Sigmoid colon (tissue), 7 donors: ENCODE data around the gene AP2S1. TPM values are rescaled to one million over a fixed set of nuclear protein-coding genes. Genes with fewer than 3 reads are reported as not detected.

Experiments used
- DNase-seq: peaks from one replicate; pipeline ENCODE4 v3.0.0-alpha.2; 2019
- H3K27ac ChIP-seq, 4 donors: fragments of 200-600 bp; sonication (generic); one replicate each; pipeline ENCODE4 v1.5.1; 2016 to 2019; ENCODE audit warnings: mild to moderate bottlenecking in 1 of 4
- H3K27me3 ChIP-seq, 3 donors: fragments of 200-600 bp; sonication (generic); one replicate each; pipeline ENCODE4 v1.5.1; 2019; ENCODE audit warnings: mild to moderate bottlenecking in 1 of 3
- H3K36me3 ChIP-seq, 4 donors: fragments of 200-600 bp; sonication (generic); one replicate each; pipeline ENCODE4 v1.5.1; 2016 to 2019
- H3K4me1 ChIP-seq, 4 donors: fragments of 200-600 bp; sonication (generic); one replicate each; pipeline ENCODE4 v1.5.1; 2017 to 2019
- H3K4me3 ChIP-seq, 4 donors: fragments of 200-600 bp; sonication (generic); one replicate each; pipeline ENCODE4 v1.5.1; 2017 to 2019; ENCODE audit warnings: mild to moderate bottlenecking in 2 of 4, moderate library complexity in 1 of 4
- H3K9me3 ChIP-seq, 4 donors: fragments of 200-600 bp in 3 of 4; sonication (generic) in 3 of 4; one replicate each; pipeline versions ENCODE4 v1.5.1 to v1.6.1; 2013 to 2019
- EP300 ChIP-seq, 4 donors: sonication (generic); formaldehyde crosslinking; IDR thresholded peaks; one replicate each; pipeline ENCODE4 v1.6.1; 2017; ENCODE audit warnings: antibody characterized with exemption in 4 of 4
- POLR2A ChIP-seq, 2 donors: fragments of 450-650 bp; IDR thresholded peaks; one replicate each; pipeline ENCODE4 v1.6.1; 2016; ENCODE audit warnings: antibody characterized with exemption in 2 of 2, mild to moderate bottlenecking in 2 of 2, moderate library complexity in 2 of 2
- POLR2AphosphoS5 ChIP-seq, 4 donors: sonication (generic); formaldehyde crosslinking; IDR thresholded peaks; one replicate each; pipeline ENCODE4 v1.6.1; 2017; ENCODE audit warnings: antibody characterized with exemption in 4 of 4
- WGBS, 2 donors: extraction: QIAGEN DNeasy Blood & Tissue Kit; methylation state at CpG; one replicate each; pipeline ENCODE4 v1.1.7; 2013; 5-methylcytosine and 5-hydroxymethylcytosine counted together
- intact Hi-C: fragments of 100-400 bp; cut with DNase I; formaldehyde crosslinking; loops from one replicate; pipeline ENCODE4 v1.15.1; 2023
- polyA plus RNA-seq, 3 donors: library from polyadenylated mRNA; stranded (reverse); fragments of 200-250 nt; gene quantifications; one replicate each; pipeline ENCODE4 v1.2.3, GENCODE V29; 2013
- total RNA-seq, 4 donors: library from RNA; depleted of rRNA; stranded (reverse); fragments of >200 nt; gene quantifications; one replicate each; pipeline ENCODE4 v1.1.0, GENCODE V29; 2016
- TF ChIP-seq, protein P1 (sequence below), 4 experiments: fragments of 450-650 bp in 3 of 4; fragments of 200-600 bp in 1 of 4; IDR thresholded peaks; one replicate each; pipeline ENCODE4 v1.5.1; 2016 to 2019; ENCODE audit warnings: antibody characterized with exemption in 4 of 4, mild to moderate bottlenecking in 3 of 4, moderate library complexity in 2 of 4
- donor health status: healthy with polysubstance abuse.
- donor health status: Bipolar disorder and iron deficiency.
- donor health status: healthy.

Gene AP2S1
- total and polyA plus RNA-seq, 7 donors = 52.4 to 167 (median 84.3) TPM

DNA sequence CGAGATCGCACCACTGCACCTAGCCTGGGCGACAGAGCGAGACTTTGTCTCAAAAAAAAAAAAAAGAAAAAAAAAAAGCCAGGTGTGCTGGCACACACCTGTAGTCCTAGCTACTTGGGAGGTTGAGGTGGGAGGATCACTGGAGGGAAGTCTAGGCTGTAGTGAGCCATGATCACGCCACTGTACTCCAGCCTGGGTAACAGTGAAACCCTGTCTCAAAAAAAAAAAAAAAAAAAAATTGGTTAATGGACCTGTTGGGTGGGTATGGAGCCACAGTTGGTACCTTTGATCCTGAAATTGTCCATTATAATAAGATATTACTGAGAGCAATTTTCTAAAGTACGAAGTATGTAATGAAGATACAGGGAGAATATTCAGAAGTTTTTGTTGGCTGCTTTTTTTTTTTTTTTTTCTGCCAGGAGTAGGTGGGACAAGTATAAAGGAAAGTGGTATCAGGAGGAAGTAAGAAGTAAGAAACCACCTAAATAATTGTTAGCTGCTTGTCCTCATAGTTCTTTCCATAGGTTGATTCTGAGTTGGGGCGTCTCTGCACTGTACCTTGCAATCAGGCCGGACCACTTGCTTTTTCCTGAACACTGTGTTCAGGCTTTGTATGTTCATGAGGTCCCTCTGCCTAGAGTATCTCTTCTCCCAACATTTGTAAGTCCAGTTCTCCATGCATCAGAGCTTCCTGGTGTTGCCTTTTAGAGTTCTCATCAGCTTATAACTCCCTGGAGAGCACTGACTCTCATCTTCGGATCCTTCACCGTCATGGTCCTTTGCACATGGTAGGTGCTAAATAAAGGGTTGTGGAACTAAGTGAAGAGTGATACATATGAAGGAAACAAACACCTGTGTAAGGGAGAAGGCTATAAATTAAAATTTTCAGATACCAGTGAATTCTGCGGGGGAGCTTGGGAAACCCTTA is 41.9 kb upstream of the AP2S1 start:
- WGBS, 2 donors = 89 to 94% methylated on average over 11 of the region's 11 CpGs
- no peak overlapping the region for H3K27ac ChIP-seq
- no peaks in the 10 kb centered on the region for H3K9me3 ChIP-seq
- no peak for TF ChIP-seq POLR2A (IDR thresholded peaks at IDR 0.05)
- no peak for TF ChIP-seq POLR2AphosphoS5 (IDR thresholded peaks at IDR 0.05)
- TF ChIP-seq, protein P1, sequence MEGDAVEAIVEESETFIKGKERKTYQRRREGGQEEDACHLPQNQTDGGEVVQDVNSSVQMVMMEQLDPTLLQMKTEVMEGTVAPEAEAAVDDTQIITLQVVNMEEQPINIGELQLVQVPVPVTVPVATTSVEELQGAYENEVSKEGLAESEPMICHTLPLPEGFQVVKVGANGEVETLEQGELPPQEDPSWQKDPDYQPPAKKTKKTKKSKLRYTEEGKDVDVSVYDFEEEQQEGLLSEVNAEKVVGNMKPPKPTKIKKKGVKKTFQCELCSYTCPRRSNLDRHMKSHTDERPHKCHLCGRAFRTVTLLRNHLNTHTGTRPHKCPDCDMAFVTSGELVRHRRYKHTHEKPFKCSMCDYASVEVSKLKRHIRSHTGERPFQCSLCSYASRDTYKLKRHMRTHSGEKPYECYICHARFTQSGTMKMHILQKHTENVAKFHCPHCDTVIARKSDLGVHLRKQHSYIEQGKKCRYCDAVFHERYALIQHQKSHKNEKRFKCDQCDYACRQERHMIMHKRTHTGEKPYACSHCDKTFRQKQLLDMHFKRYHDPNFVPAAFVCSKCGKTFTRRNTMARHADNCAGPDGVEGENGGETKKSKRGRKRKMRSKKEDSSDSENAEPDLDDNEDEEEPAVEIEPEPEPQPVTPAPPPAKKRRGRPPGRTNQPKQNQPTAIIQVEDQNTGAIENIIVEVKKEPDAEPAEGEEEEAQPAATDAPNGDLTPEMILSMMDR (IDR thresholded peaks at IDR 0.05) = no peak
- no peak for TF ChIP-seq EP300 (IDR thresholded peaks at IDR 0.05)
- no peaks in the 10 kb centered on the region for H3K36me3 ChIP-seq
- no peak for DNase-seq
- no peaks in the 10 kb centered on the region for H3K27me3 ChIP-seq
- H3K4me3 ChIP-seq = no peak overlapping the region
- intact Hi-C loops = no loop called here
- H3K4me1 ChIP-seq = peaks cover 0 to 14% (median 12%) of the 10 kb centered on the region in 4 donors

- TF ChIP-seq POLR2AphosphoS5 (IDR thresholded peaks at IDR 0.05) = no peak
- TF ChIP-seq, protein P1 (IDR thresholded peaks at IDR 0.05) = no peak
- TF ChIP-seq EP300 (IDR thresholded peaks at IDR 0.05) = no peak
- TF ChIP-seq POLR2A (IDR thresholded peaks at IDR 0.05) = no peak
- Histone ChIP-seq H3K4me3 (no peak overlapping the region), H3K36me3 (no peaks in the 10 kb centered on the region), H3K9me3 (no peaks in the 10 kb centered on the region), H3K27me3 (no peaks in the 10 kb centered on the region), H3K27ac (no peak overlapping the region), H3K4me1 (peaks cover 0 to 16% (median 12%) of the 10 kb centered on the region in 4 donors)
- 12 to 64% methylated on average over 3 of the region's 3 CpGs for WGBS, 2 donors
- no peak for DNase-seq
- intact Hi-C loops = no loop called here
Observed at GRCh38 chr19:46890423-46891170, 40.0 kb upstream of the AP2S1 start.

GRCh38 chr19:46887240-46887782 is 36.7 kb upstream of the AP2S1 start:
- Histone ChIP-seq H3K36me3 (no peaks in the 10 kb centered on the region), H3K4me1 (peaks cover 0 to 18% (median 13%) of the 10 kb centered on the region in 4 donors), H3K27ac (no peak overlapping the region), H3K4me3 (no peak overlapping the region), H3K9me3 (no peaks in the 10 kb centered on the region), H3K27me3 (no peaks in the 10 kb centered on the region)
- intact Hi-C loops = no loop called here
- no peak for DNase-seq
- TF ChIP-seq EP300 (IDR thresholded peaks at IDR 0.05) (no peak), POLR2AphosphoS5 (IDR thresholded peaks at IDR 0.05) (no peak), POLR2A (IDR thresholded peaks at IDR 0.05) (no peak)
- TF ChIP-seq, protein P1 (IDR thresholded peaks at IDR 0.05) = no peak
- WGBS, 2 donors = 94 to 95% methylated on average over 5 of the region's 5 CpGs

GRCh38 chr19:46886546-46887239 is 36.0 kb upstream of the AP2S1 start:
- H3K4me3 ChIP-seq = no peak overlapping the region
- no peaks in the 10 kb centered on the region for H3K27me3 ChIP-seq
- TF ChIP-seq POLR2AphosphoS5 (IDR thresholded peaks at IDR 0.05) = no peak
- no peak for TF ChIP-seq POLR2A (IDR thresholded peaks at IDR 0.05)
- intact Hi-C loops = no loop called here
- H3K4me1 ChIP-seq = peaks cover 0 to 21% (median 13%) of the 10 kb centered on the region in 4 donors
- H3K36me3 ChIP-seq = no peaks in the 10 kb centered on the region
- H3K9me3 ChIP-seq = no peaks in the 10 kb centered on the region
- no peak overlapping the region for H3K27ac ChIP-seq
- DNase-seq = no peak
- WGBS, 2 donors = 72 to 86% methylated on average over 5 of the region's 5 CpGs
